IMR-90 (cell line): Measurements from ENCODE around the gene CFAP45.

Experiments
- CEBPB ChIP-seq: IDR thresholded peaks from 2 replicates; pipeline ENCODE4 v1.6.1; 2012; ENCODE audit warnings: low read depth, low read length, improper control_type of control experiment
- CHD1 ChIP-seq: IDR thresholded peaks from 2 replicates; pipeline ENCODE4 v1.6.1; 2012; ENCODE audit warnings: low read depth, low read length, improper control_type of control experiment
- CTCF ChIP-seq: conservative IDR thresholded peaks from 2 replicates; pipeline ENCODE4 v1.5.1; 2012; ENCODE audit warnings: mild to moderate bottlenecking, low read depth, low read length, improper control_type of control experiment
- MAFK ChIP-seq: IDR thresholded peaks from 2 replicates; pipeline ENCODE4 v1.6.1; 2012; ENCODE audit warnings: low read depth, low read length, improper control_type of control experiment
- POLR2A ChIP-seq: IDR thresholded peaks from 2 replicates; pipeline ENCODE4 v1.6.1; 2012; ENCODE audit warnings: mild to moderate bottlenecking, low read depth, low read length
- RAD21 ChIP-seq: IDR thresholded peaks from 2 replicates; pipeline ENCODE4 v1.6.1; 2012; ENCODE audit warnings: low read length, improper control_type of control experiment
- SMC3 ChIP-seq: fragments of 150-350 bp; IDR thresholded peaks from 2 replicates; pipeline ENCODE4 v1.6.1; 2016; ENCODE audit warnings: low read depth, mild to moderate bottlenecking, antibody characterized with exemption, low read length, moderate library complexity
- TF ChIP-seq, protein P1 (sequence below): fragments of 150-350 bp; IDR thresholded peaks from 2 replicates; pipeline ENCODE4 v1.6.1; 2017; ENCODE audit warnings: mild to moderate bottlenecking, antibody characterized with exemption, low read length, low read depth

DNA sequence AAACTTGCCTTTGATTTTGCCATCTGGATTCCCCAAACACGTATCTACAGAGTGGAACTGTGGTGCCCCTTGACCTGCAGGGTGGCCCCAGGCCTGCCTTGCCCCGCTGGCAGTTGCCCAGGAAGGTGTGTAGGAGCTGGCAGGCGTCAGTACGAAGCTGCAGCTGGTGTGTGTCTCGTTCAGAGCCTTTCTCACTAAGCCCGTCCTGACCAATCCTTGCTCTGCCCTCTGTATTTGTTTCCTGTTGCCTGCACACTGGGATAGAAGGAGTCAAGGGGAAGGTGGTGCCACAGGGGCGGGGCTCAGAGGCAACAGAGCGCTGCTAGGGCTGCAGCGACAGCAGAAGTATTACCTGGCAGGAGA is 32.3 kb downstream of the CFAP45 start:
- TF ChIP-seq CTCF (no peak), POLR2A (no peak), CEBPB (no peak), CHD1 (no peak), MAFK (no peak), RAD21 (no peak), SMC3 (no peak)
- TF ChIP-seq, protein P1, sequence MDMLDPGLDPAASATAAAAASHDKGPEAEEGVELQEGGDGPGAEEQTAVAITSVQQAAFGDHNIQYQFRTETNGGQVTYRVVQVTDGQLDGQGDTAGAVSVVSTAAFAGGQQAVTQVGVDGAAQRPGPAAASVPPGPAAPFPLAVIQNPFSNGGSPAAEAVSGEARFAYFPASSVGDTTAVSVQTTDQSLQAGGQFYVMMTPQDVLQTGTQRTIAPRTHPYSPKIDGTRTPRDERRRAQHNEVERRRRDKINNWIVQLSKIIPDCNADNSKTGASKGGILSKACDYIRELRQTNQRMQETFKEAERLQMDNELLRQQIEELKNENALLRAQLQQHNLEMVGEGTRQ: no peak
